Nasal cavity respiratory epithelium epithelial cell of viscerocranial mucosa (primary cell): ENCODE data around the gene KCTD8. TPM values are rescaled to one million over a fixed set of nuclear protein-coding genes. Genes with fewer than 3 reads are reported as not detected.

Experiments used
- total RNA-seq: library from RNA; depleted of rRNA; stranded (reverse); fragments of >200 nt; gene quantifications from 2 replicates; pipeline ENCODE4 v1.2.3, GENCODE V29; 2014

Gene KCTD8
- under 0.01 TPM in 2 replicates for total RNA-seq

GRCh38 chr4:44448521-44449461 lies at the start of gene KCTD8:
TSS of gene KCTD8 (minus strand) at chr4:44448809.

Other genes with a start within 250 kb of the KCTD8 start
- not detected in 2 replicates for gene YIPF7, start 202.8 kb upstream of the KCTD8 start, total RNA-seq
- gene GUF1, start 229.6 kb upstream of the KCTD8 start, total RNA-seq = 27.0 and 31.0 TPM in 2 replicates